Testis (tissue), 3 donors: ENCODE results near the gene ADAM10. TPM values are rescaled to one million over a fixed set of nuclear protein-coding genes. Genes with fewer than 3 reads are reported as not detected.
"Not testable (repeated sequence)": the region's sequence is repeated elsewhere in the genome, so short reads cannot be mapped to it uniquely, and the experiment has no call there.

Source experiments
- DNase-seq: peaks from one replicate; pipeline ENCODE4 v3.0.0-alpha.2; 2019
- H3K27ac ChIP-seq, 2 donors: fragments of 200-600 bp; sonication (generic); one replicate each; pipeline ENCODE4 v1.5.1; 2019
- H3K27me3 ChIP-seq: fragments of 200-600 bp; sonication (generic); one replicate; pipeline ENCODE4 v1.5.1; 2019
- H3K36me3 ChIP-seq: fragments of 200-600 bp; sonication (generic); one replicate; pipeline ENCODE4 v1.5.1; 2017; ENCODE audit warnings: low read depth; ENCODE audit errors: missing control alignments
- H3K4me1 ChIP-seq: fragments of 200-600 bp; sonication (generic); one replicate; pipeline ENCODE4 v1.5.1; 2019
- H3K4me3 ChIP-seq, 2 donors: fragments of 200-600 bp; sonication (generic); one replicate each; pipeline ENCODE4 v1.5.1; 2017 to 2019
- H3K9me3 ChIP-seq: fragments of 200-600 bp; sonication (generic); one replicate; pipeline ENCODE4 v1.5.1; 2017
- POLR2A ChIP-seq: fragments of 450-650 bp; IDR thresholded peaks from one replicate; pipeline ENCODE4 v1.6.1; 2017; ENCODE audit warnings: antibody characterized with exemption, mild to moderate bottlenecking, moderate library complexity
- WGBS, 2 donors: methylation state at CpG; one replicate each; pipeline ENCODE4 v1.1.5; 2018; 5-methylcytosine and 5-hydroxymethylcytosine counted together
- intact Hi-C: fragments of 100-400 bp; cut with DNase I; formaldehyde crosslinking; loops from one replicate; pipeline ENCODE4 v1.15.1; 2023; ENCODE audit warnings: low total_unique reads
- polyA plus RNA-seq: library from polyadenylated mRNA; stranded (reverse); fragments of 350-450 nt; fragmentation: Illumina TruSeq; extraction: RNeasy Lipid Tissue Mini Kit (QIAGEN cat#74804); gene quantifications from one replicate; pipeline ENCODE4 v1.2.3, GENCODE V29; 2014; ENCODE audit warnings: low read depth, low replicate concordance; ENCODE audit not compliant: insufficient read depth
- total RNA-seq, 2 donors: library from RNA; depleted of rRNA; stranded (reverse); fragments of >200 nt; gene quantifications; one replicate each; pipeline ENCODE4 v1.2.3, GENCODE V29; 2016
- TF ChIP-seq, protein P1 (sequence below), 3 experiments: fragments of 450-650 bp in 2 of 3; fragments of 200-600 bp in 1 of 3; sonication (generic) in 1 of 3; IDR thresholded peaks; one replicate each; pipeline ENCODE4 v1.5.1; 2016 to 2019; ENCODE audit warnings: antibody characterized with exemption in 3 of 3, mild to moderate bottlenecking in 2 of 3, moderate library complexity in 1 of 3

Gene ADAM10
- total and polyA plus RNA-seq, 3 donors from 2014 or later, result 46.2 to 65.5 (median 58.7) TPM

DNA sequence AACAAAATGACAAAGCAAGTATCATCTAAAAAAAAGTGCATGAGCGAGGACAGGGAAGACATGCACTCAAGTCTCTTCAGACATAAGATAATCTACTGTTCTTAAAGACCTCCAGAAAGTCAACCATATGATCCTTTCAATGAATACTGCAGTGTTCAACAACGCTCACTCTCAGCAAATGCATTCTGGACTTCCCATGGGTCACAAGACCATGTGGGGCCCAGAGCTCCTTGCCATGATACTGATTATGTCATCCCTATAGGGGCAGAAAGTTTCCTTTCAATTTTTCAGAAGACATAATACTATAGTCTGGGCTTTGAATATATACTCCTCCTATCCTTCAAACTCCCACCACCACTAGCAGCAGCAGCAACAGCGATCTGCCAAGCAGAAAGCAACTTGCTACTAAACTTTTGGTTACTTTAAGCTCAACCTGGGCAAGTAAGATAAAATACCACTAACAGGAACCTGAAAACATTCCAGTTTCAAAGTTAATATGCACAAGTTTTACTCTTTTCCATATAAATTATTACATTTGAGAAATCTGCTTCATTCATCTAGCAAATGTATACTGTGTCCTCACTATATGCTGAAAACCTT is 143.5 kb downstream of the ADAM10 start:
- no peak for DNase-seq
- 89 to 93% methylated on average over 3 of the region's 3 CpGs for WGBS, 2 donors
- Histone ChIP-seq H3K27me3 (no peaks in the 10 kb centered on the region), H3K27ac (no peak overlapping the region), H3K4me3 (no peak overlapping the region), H3K4me1 (no peaks in the 10 kb centered on the region), H3K9me3 (no peaks in the 10 kb centered on the region), H3K36me3 (no peaks in the 10 kb centered on the region)
- intact Hi-C loops, result no loop called here
- no peak for TF ChIP-seq POLR2A
- TF ChIP-seq, protein P1, sequence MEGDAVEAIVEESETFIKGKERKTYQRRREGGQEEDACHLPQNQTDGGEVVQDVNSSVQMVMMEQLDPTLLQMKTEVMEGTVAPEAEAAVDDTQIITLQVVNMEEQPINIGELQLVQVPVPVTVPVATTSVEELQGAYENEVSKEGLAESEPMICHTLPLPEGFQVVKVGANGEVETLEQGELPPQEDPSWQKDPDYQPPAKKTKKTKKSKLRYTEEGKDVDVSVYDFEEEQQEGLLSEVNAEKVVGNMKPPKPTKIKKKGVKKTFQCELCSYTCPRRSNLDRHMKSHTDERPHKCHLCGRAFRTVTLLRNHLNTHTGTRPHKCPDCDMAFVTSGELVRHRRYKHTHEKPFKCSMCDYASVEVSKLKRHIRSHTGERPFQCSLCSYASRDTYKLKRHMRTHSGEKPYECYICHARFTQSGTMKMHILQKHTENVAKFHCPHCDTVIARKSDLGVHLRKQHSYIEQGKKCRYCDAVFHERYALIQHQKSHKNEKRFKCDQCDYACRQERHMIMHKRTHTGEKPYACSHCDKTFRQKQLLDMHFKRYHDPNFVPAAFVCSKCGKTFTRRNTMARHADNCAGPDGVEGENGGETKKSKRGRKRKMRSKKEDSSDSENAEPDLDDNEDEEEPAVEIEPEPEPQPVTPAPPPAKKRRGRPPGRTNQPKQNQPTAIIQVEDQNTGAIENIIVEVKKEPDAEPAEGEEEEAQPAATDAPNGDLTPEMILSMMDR (IDR thresholded peaks at IDR 0.05), result no peak

DNA sequence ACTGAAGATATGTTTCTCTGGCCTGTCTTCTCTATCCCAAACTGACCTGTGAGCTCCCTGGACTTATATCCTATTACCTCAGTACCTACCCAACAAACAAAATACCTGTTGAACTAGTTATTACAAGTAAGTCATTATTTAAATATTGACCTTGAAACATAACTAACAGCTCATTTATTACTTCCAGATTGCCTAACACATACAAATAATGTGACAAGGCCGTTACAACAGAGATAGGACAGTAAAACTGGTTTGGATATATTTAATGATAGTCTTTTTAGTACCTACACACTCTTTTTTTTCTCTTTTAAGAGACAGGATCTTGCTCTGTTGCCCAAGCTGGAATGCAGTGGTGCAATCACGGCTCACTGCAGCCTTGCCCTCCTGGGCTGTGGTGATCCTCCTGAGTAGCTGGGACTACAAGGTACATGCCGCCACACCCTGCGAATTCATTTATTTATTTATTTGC is 145.0 kb downstream of the ADAM10 start:
- TF ChIP-seq, protein P1 (IDR thresholded peaks at IDR 0.05), result no peak
- no peak for TF ChIP-seq POLR2A
- Histone ChIP-seq H3K4me1 (no peaks in the 10 kb centered on the region), H3K27ac (no peak overlapping the region), H3K36me3 (no peaks in the 10 kb centered on the region), H3K4me3 (no peak overlapping the region), H3K27me3 (no peaks in the 10 kb centered on the region), H3K9me3 (no peaks in the 10 kb centered on the region)
- DNase-seq, result no peak
- intact Hi-C loops, result no loop called here
- 93% methylated on average over 4 of the region's 4 CpGs for WGBS, 2 donors

DNA sequence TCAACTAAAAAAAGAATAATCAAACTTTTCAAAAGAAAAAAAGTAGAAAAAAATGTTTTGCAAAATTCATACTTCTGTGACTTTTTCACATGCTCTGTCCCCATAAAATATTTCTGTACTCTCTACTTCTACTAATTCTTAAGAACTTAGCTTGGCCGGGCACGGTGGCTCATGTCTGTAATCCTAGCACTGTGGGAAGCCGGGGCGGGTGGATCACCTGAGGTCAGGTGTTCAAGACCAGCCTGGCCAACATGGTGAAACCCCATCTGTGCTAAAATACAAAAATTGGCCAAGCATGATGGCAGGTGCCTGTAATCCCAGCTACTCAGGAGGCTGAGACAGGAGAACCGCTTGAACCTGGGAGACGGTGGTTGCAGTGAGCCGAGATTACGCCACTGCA is 145.6 kb downstream of the ADAM10 start:
- H3K9me3 ChIP-seq, H3K27ac ChIP-seq, H3K4me1 ChIP-seq, H3K27me3 ChIP-seq, intact Hi-C loops, DNase-seq, H3K4me3 ChIP-seq, H3K36me3 ChIP-seq: not testable (repeated sequence)
- 97 to 98% methylated on average over 8 of the region's 8 CpGs for WGBS, 2 donors

DNA sequence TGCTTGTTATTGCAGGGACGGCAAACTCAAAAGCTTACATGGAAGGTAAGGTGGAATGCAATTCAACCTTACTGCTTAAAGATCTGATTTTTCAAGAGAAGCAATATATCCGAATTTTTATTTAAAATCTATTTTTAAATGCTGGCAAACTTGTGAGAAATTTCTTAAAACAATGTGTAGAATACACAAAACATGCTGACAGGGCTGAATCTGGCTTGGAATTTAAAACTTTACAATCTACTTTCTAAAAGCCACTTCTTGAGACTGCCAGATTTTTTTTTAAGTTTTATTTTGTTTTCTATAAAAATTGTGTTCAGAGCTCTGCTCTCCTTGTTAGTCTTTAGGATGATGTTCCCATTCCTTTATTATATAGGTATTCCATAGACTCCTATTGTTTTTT is 146.7 kb downstream of the ADAM10 start:
- Histone ChIP-seq H3K36me3 (no peaks in the 10 kb centered on the region), H3K4me3 (no peak overlapping the region), H3K27ac (no peak overlapping the region), H3K9me3 (no peaks in the 10 kb centered on the region), H3K4me1 (no peaks in the 10 kb centered on the region), H3K27me3 (no peaks in the 10 kb centered on the region)
- 77 to 83% methylated on average over 2 of the region's 2 CpGs for WGBS, 2 donors
- TF ChIP-seq, protein P1 (IDR thresholded peaks at IDR 0.05), result no peak
- TF ChIP-seq POLR2A, result no peak
- intact Hi-C loops, result no loop called here
- no peak for DNase-seq

DNA sequence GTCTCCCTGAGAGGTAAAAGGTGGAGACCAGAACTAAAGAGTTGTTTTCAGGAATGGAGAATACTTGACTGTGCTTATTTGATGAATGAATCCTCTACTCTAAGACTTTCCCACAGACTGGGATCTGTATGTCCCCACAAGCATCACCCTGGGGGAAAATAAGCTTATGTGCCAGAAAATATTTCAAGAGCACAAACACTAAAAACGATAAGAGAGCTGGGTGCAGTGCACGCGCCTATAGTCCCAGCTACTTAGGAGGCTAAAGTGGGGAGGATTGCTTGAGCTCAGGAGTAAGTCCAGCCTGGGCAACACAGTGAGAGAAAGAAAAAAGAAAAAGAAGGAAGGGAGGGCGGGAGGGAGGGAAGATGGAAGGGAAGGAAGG is 150.7 kb downstream of the ADAM10 start:
- Histone ChIP-seq H3K36me3 (no peaks in the 10 kb centered on the region), H3K27ac (no peak overlapping the region), H3K27me3 (no peaks in the 10 kb centered on the region), H3K4me3 (no peak overlapping the region), H3K4me1 (peaks cover 6% of the 10 kb centered on the region), H3K9me3 (no peaks in the 10 kb centered on the region)
- WGBS, 2 donors, result 94 to 95% methylated on average over 4 of the region's 4 CpGs
- DNase-seq, result no peak
- TF ChIP-seq POLR2A, result no peak
- TF ChIP-seq, protein P1 (IDR thresholded peaks at IDR 0.05), result no peak
- intact Hi-C loops, result no loop called here
